Liver (tissue), 9 donors: ENCODE data around the gene GNLY. TPM values are rescaled to one million over a fixed set of nuclear protein-coding genes. Genes with fewer than 3 reads are reported as not detected.

Experiments used
- DNase-seq: peaks from one replicate; pipeline ENCODE4 v3.0.0-alpha.2; 2017; ENCODE audit warnings: low spot score
- H3K27ac ChIP-seq, 2 donors: one replicate each; pipeline ENCODE4 v1.7.0; 2013; ENCODE audit warnings: inconsistent platforms in 2 of 2, low read length in 2 of 2, control low read depth in 1 of 2, low read depth in 1 of 2, mild to moderate bottlenecking in 1 of 2
- H3K27me3 ChIP-seq, 4 donors: one replicate each; pipeline versions ENCODE4 v1.6.1 to v1.7.0; 2013; ENCODE audit warnings: low read length in 3 of 4, inconsistent platforms in 1 of 4, mild to moderate bottlenecking in 1 of 4, moderate library complexity in 1 of 4; ENCODE audit not compliant: control insufficient read depth in 4 of 4, insufficient read depth in 4 of 4
- H3K36me3 ChIP-seq, 4 donors: one replicate each; pipeline versions ENCODE4 v1.6.1 to v1.7.0; 2013; ENCODE audit warnings: low read length in 3 of 4, mild to moderate bottlenecking in 3 of 4, low read depth in 1 of 4, moderate library complexity in 1 of 4; ENCODE audit not compliant: control insufficient read depth in 4 of 4, insufficient read depth in 3 of 4
- H3K4me1 ChIP-seq, 4 donors: one replicate each; pipeline versions ENCODE4 v1.6.1 to v1.7.0; 2013; ENCODE audit warnings: low read length in 3 of 4, mild to moderate bottlenecking in 3 of 4, moderate library complexity in 1 of 4; ENCODE audit not compliant: control insufficient read depth in 4 of 4, insufficient read depth in 4 of 4
- H3K4me3 ChIP-seq, 3 donors: one replicate each; pipeline versions ENCODE4 v1.6.1 to v1.7.0; 2013; ENCODE audit warnings: low read length in 3 of 3, control low read depth in 1 of 3, low read depth in 1 of 3, mild to moderate bottlenecking in 1 of 3
- H3K9ac ChIP-seq, 2 donors: one replicate each; pipeline ENCODE4 v1.7.0; 2013; ENCODE audit warnings: low read length in 2 of 2, mild to moderate bottlenecking in 2 of 2, moderate library complexity in 2 of 2, control low read depth in 1 of 2, low read depth in 1 of 2
- H3K9me3 ChIP-seq, 4 donors: one replicate each; pipeline versions ENCODE4 v1.6.1 to v1.7.0; 2013; ENCODE audit warnings: low read length in 3 of 4; ENCODE audit not compliant: control insufficient read depth in 4 of 4
- ATF3 ChIP-seq: IDR thresholded peaks from 2 replicates; pipeline ENCODE4 v1.6.1; 2016; ENCODE audit warnings: antibody characterized with exemption
- CTCF ChIP-seq: fragments of 150-350 bp; IDR thresholded peaks from 2 replicates; pipeline ENCODE4 v1.5.1; 2017; ENCODE audit warnings: improper control_type of control experiment, low read depth, low read length; ENCODE audit not compliant: missing input control
- EGR1 ChIP-seq, 2 donors: IDR thresholded peaks; 2 replicates each; pipeline ENCODE4 v1.6.1; 2016 to 2018; ENCODE audit warnings: antibody characterized with exemption in 2 of 2, low read depth in 2 of 2
- FOXA1 ChIP-seq: IDR thresholded peaks from 2 replicates; pipeline ENCODE4 v1.6.1; 2016; ENCODE audit warnings: antibody characterized with exemption
- FOXA2 ChIP-seq: IDR thresholded peaks from 2 replicates; pipeline ENCODE4 v1.6.1; 2016; ENCODE audit warnings: antibody characterized with exemption
- GABPA ChIP-seq, 2 donors: IDR thresholded peaks in 1 of 2; conservative IDR thresholded peaks in 1 of 2; 2 replicates each; pipeline ENCODE4 v1.6.1; 2016; ENCODE audit warnings: antibody characterized with exemption in 2 of 2, mild to moderate bottlenecking in 1 of 2, moderate library complexity in 1 of 2
- HNF4A ChIP-seq, 2 donors: conservative IDR thresholded peaks; 2 replicates each; pipeline ENCODE4 v1.6.1; 2016; ENCODE audit warnings: antibody characterized with exemption in 2 of 2, mild to moderate bottlenecking in 2 of 2
- HNF4G ChIP-seq: IDR thresholded peaks from 2 replicates; pipeline ENCODE4 v1.6.1; 2016; ENCODE audit warnings: antibody characterized with exemption
- JUND ChIP-seq, 2 donors: IDR thresholded peaks; 2 replicates each; pipeline ENCODE4 v1.6.1; 2016; ENCODE audit warnings: antibody characterized with exemption in 2 of 2
- MAX ChIP-seq: IDR thresholded peaks from 2 replicates; pipeline ENCODE4 v1.6.1; 2016; ENCODE audit warnings: antibody characterized with exemption
- NR2F2 ChIP-seq: IDR thresholded peaks from 2 replicates; pipeline ENCODE4 v1.6.1; 2016; ENCODE audit warnings: antibody characterized with exemption
- RAD21 ChIP-seq, 2 donors: IDR thresholded peaks; 2 replicates each; pipeline ENCODE4 v1.6.1; 2016; ENCODE audit warnings: antibody characterized with exemption in 2 of 2, mild to moderate bottlenecking in 2 of 2
- REST ChIP-seq: IDR thresholded peaks from 2 replicates; pipeline ENCODE4 v1.6.1; 2016; ENCODE audit warnings: antibody characterized with exemption, mild to moderate bottlenecking
- RXRA ChIP-seq, 2 donors: IDR thresholded peaks; 2 replicates each; pipeline ENCODE4 v1.6.1; 2017 to 2018; ENCODE audit warnings: antibody characterized with exemption in 2 of 2, mild to moderate bottlenecking in 1 of 2
- SP1 ChIP-seq: IDR thresholded peaks from 2 replicates; pipeline ENCODE4 v1.6.1; 2018; ENCODE audit warnings: antibody characterized with exemption, mild to moderate bottlenecking
- TAF1 ChIP-seq: conservative IDR thresholded peaks from 2 replicates; pipeline ENCODE4 v1.6.1; 2016; ENCODE audit warnings: antibody characterized with exemption, mild to moderate bottlenecking
- YY1 ChIP-seq: IDR thresholded peaks from 2 replicates; pipeline ENCODE4 v1.6.1; 2016; ENCODE audit warnings: antibody characterized with exemption, mild to moderate bottlenecking
- ZBTB33 ChIP-seq: IDR thresholded peaks from 2 replicates; pipeline ENCODE4 v1.6.1; 2016; ENCODE audit warnings: antibody characterized with exemption
- WGBS: extraction: QIAGEN DNeasy Blood & Tissue Kit; methylation state at CpG from one replicate; pipeline ENCODE4 v1.1.7; 2013; 5-methylcytosine and 5-hydroxymethylcytosine counted together
- polyA plus RNA-seq, 2 donors: library from polyadenylated mRNA; stranded (reverse) in 1 of 2; unstranded in 1 of 2; fragments of 200-250 nt in 1 of 2; fragments of >200 nt in 1 of 2; fragmentation: Nextera tagmentation in 1 of 2; extraction: Ambion mirVana in 1 of 2; gene quantifications; one replicate each; pipeline versions ENCODE4 v1.2.1 to v1.2.3, GENCODE V29; 2013 to 2015
- total RNA-seq, 2 donors: library from RNA; depleted of rRNA; stranded (reverse); fragments of >200 nt; gene quantifications; one replicate each; pipeline ENCODE4 v1.2.3, GENCODE V29; 2014
- donor health status: healthy.
- donor health status: healthy.
- donor health status: healthy.
- donor health status: healthy.
- donor health status: healthy.

Gene GNLY
- total and polyA plus RNA-seq, 4 donors, result 0.75 to 4.8 (median 1.3) TPM; not detected in 1

- H3K36me3 ChIP-seq, result no peaks in the 10 kb centered on the region
- no peaks in the 10 kb centered on the region for H3K27me3 ChIP-seq
- H3K4me1 ChIP-seq, result no peaks in the 10 kb centered on the region
- DNase-seq, result no peak
- H3K9me3 ChIP-seq, result no peaks in the 10 kb centered on the region
- no peak overlapping the region for H3K27ac ChIP-seq
- no peak overlapping the region for H3K4me3 ChIP-seq
- TF ChIP-seq HNF4G (no peak), GABPA (IDR thresholded peaks at IDR 0.05 in 1 of 2, conservative IDR thresholded peaks at IDR 0.05 in 1 of 2) (no peak), MAX (no peak), CTCF (no peak), FOXA1 (no peak), YY1 (no peak), ATF3 (no peak), RXRA (IDR thresholded peaks at IDR 0.05) (no peak), FOXA2 (no peak)
- H3K9ac ChIP-seq, result no peak overlapping the region
- 94% methylated on average over 5 of the region's 5 CpGs for WGBS
These were observed 2.0 kb upstream of the GNLY start for GRCh38 chr2:85692039-85692645.

- Histone ChIP-seq H3K27me3 (no peaks in the 10 kb centered on the region), H3K9ac (no peak overlapping the region), H3K9me3 (no peaks in the 10 kb centered on the region), H3K4me1 (no peaks in the 10 kb centered on the region), H3K4me3 (no peak overlapping the region), H3K36me3 (no peaks in the 10 kb centered on the region), H3K27ac (no peak overlapping the region)
- no peak for TF ChIP-seq CTCF
- no peak for TF ChIP-seq RXRA (IDR thresholded peaks at IDR 0.05)
- no peak for TF ChIP-seq MAX
- no peak for TF ChIP-seq REST
- TF ChIP-seq FOXA2, result no peak
- TF ChIP-seq EGR1 (IDR thresholded peaks at IDR 0.05; ENCODE audit: low read depth in 2 of 2), result no peak
- no peak for TF ChIP-seq SP1
- no peak for TF ChIP-seq HNF4A (conservative IDR thresholded peaks at IDR 0.05)
- no peak for TF ChIP-seq JUND (IDR thresholded peaks at IDR 0.05)
- TF ChIP-seq NR2F2, result no peak
- TF ChIP-seq RAD21 (IDR thresholded peaks at IDR 0.05), result no peak
- no peak for TF ChIP-seq ATF3
- TF ChIP-seq FOXA1, result no peak
- TF ChIP-seq HNF4G, result no peak
- no peak for TF ChIP-seq ZBTB33
- no peak for TF ChIP-seq YY1
- TF ChIP-seq TAF1, result no peak
- DNase-seq, result no peak
- WGBS, result 92% methylated on average over 11 of the region's 11 CpGs
These were observed 963 bp downstream of the GNLY start for GRCh38 chr2:85695121-85695520.
